ENCODE measurements around the gene SNRPA. TPM values are rescaled to one million over a fixed set of nuclear protein-coding genes. Genes with fewer than 3 reads are reported as not detected.

SNRPA gene
- total RNA-seq: 17.0 TPM

DNA sequence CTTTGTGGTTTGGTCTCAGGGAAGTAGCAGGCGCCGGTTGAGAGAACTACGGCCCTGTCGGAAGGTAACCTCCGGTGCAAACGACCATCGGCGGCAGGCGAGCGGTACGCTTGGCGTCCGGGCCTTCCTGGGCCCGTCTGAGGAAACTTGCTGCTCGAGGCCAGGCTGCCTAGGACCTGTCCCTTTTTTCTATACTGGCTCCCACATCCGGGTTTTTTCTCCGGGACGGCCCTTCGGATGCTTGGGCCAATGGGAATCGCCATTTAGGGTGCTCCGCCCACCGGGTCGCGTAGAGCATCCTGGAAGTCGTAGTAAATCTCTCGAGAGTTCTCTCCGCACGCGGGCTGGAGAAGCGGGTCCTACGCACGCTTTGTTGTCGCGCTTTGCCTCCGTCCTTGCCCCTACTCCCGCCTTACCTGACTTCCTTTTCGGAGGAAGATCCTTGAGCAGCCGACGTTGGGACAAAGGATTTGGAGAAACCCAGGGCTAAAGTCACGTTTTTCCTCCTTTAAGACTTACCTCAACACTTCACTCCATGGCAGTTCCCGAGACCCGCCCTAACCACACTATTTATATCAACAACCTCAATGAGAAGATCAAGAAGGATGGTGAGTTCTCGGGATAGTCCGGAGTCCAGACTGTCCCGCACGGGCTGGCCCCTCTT, at the start of gene SNRPA:
Gene SNRPA, plus strand, starts transcription at position 330 of the 664 bp plus-strand sequence. Its CDS starts 206 bp downstream, at position 536.
- DNase-seq: peak; percentile 98

DNA sequence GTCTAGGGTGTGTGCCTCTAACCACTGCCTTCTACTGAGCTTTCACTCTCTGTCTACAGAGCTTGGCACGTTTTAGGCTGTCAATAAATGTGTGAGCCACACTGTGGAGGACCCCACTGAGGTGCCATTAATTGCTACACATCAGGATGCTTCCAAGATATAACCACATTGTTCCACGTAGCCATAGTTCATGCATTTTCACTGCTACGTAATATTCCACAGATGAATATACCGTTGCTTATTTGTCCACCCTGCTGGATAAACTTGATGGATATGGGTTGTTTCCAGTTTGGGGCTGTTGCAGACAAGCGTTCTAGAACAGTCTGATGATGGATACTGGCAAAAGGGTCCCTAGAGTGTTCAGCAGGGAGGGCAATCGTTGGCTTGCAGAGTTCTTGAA, 49.2 kb upstream of the SNRPA start:
- DNase-seq: no peak

DNA sequence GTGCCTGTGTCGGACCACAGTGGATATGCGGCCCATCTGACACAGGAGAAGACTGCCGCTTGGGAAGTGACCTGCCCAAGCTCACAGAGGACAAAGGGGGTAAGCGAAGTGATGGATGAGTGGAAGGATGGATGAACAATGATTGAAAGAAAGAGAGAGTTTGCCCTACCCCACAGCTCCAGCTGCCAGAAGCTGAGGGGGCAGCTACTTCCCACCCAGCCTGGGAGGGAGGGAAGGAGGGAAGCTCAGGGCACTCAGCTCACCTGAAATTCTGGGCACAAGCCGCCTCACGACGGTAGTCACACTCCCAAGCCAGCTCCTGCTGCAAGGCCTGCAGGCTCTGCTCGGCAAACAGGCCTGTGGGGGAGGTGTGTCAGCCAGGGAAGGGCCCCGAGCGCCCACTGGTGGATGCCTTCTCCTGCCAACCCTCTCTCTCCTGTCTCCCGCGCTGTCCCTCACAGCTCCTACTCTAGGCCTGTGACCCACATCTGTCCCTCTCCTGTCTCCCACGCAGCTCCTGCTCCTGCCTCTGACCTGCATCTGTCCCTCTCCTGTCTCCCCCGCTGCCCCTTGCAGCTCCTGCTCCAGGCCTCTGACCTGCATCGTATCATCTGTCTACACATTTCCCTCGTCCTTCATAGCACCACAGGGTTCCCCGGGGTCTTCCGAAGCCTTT, 48.5 kb upstream of the SNRPA start:
- DNase-seq: peak; percentile 50

DNA sequence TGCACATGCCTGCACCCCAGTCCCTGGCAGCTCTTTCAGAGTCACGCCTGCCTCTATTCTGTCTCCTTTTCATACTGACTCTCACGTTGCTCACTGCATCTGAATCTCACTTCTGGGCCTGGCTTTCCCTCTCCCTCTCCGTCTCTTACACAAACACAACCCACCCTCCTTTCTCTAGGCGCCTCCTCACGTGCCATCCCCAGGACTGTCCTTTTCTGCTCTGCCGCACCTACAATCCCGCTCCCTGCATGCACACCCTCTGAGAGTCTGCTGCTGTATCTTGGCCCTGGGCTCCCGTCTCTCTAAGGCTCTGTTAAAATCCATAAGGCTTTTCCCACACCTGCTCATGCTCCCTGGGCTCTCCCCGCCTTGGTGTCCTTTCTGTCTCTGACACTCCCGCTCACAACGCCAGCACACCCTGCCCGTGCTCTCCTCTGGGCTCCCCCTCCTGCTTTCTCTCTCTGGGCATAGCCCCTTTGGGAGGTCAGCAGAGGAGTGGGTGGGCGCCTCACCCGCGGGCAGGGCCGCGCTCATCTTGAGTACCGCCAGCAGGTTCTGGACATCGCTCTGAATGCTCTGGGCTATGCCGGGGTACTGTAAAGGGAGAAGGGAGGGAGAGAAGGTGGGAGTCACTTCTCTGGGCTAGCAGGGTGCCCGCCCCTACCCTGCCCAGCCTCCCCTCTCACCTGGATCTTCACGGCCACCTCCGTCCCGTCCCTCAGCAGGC, 47.8 kb upstream of the SNRPA start:
- no peak for DNase-seq

DNA sequence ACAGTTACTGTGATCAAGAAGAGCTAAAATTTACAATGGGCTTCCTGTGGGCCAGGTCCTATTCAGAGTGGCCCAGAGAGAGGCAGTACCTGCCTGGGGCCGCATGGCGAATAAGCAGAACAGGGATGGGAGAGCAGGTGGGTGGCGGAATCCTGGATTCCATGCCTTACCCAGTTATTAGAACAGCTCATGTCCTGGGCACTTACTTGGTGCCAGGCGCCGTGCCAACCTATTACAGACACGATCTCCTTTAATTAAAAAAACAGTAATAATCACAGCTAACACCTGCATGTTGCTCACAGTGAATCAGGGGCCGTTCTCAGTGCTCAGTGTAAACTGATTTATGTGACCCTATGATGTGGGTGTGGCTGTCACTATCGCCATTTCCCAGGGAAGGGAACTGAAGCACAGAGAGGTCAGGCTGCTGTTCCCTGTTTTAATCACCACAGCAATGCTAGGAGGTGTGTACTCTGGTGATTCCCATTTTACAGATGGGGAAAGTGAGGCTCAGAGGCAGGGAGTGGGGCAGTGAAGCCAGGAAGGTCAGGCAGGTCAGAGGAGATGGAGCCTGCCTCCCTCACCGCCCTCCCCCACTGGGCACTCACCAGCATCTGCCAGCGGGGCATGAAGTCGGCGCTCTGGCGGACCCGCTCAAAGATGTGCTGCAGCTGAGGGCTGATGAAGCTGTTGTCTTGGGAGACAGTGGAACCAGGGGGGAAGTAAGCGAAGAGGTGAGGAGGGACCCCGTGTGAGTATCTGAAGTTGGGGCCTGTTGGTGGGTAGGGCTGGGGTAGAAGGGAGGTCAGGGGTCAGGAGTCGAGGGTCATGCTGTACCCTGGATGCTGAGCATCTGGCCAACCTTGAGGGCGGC, 46.3 kb upstream of the SNRPA start:
- no peak for DNase-seq

DNA sequence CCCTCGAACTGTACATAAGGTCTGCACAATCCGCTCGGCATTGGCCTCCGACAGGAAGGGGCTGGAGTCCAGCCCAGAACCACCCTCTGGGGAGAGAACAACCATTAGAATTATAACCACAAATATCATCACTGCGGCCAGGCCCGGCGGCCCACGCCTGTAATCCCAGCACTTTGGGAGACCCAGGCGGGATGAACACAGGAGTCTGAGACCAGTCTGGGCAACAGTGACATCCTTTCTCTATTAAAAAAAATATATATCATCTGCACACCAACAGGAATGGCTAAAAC, 45.7 kb upstream of the SNRPA start:
- DNase-seq: no peak

DNA sequence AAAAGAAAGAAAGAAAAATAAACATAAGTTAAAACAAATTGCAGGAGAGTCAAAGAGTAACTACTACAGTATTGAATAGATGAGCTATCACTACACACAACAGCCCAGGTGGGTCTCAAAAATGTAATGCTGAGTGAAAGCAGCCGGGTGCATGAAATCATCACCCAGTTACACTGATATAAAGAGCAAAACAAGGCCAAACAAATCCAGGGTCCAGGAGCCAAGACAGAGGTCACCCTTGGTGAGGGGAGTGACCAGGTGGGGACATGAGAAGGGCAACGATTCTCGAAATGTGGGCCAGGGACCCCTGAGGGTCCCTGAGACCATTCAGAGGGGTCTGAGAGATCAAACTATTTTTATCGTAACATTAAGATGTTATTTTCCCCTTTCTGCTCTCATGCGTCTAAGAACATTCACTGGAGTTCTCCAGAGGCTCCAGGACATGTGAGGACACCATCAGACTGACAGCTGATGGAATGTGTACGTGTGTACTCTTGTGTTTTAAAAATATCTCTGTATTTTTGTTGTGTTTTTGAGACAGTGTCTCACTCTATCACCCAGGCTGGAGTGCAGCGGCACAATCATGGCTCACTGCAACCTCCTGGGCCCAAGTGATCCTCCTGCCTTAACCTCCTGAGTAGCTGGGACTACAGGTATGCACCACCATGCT, 44.9 kb upstream of the SNRPA start:
- DNase-seq: no peak

DNA sequence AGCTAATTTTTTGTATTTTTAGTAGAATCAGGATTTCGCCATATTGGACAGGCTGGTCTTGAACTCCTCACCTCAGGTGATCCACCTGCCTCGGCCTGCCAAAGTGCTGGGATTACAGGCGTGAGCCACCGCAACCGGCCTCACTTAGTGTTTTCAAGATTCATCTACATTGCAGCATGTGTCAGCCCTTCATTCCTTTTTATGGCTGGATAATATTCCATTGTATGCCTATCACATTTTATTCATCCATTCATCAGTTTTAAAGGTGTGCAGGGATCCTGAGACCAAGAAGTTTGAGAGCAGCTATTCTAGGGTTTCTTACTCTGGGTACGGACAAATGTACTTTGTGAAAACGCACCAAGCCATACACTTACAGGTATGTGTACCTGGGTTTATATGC, 43.4 kb upstream of the SNRPA start:
- DNase-seq: no peak

DNA sequence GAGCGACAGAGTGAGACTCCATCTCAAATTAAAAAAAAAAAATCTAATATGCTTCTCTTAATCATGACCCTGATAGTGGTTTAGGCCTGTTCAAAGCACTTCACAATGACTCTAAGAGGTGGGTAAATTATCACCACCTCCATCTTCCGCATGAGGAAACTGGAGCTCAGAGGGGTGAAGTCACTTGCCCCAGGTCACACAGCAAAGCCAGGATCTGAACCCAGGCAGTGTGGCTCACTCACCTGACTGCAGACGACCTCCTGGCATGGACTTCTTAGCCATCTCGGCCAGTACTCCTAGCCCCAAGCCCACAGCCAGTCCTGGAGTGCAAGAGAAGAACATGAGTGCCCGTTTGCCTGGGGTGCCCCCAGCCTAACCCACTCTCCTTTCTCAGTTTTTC, 41.2 kb upstream of the SNRPA start:
- no peak for DNase-seq

DNA sequence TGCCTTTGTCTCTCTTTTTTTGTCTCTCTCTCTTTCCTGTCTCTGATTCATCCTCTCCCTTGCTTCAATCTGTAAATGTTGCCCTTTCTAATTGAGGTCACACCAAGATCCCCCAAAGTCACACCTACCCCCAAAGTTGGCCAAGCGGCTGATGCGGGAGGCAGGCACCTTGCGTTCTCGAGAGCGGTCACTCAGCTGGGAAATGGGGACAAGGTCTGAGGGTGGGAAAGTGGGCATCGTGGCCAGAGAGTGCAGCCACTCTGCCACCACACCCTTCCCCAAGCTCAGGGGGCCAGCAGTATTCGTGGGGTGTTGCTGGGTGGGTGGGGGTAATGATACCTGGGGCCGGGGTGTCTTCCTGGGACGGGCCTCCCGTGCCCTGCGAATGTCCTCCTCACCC, 37.1 kb upstream of the SNRPA start:
- DNase-seq: no peak

DNA sequence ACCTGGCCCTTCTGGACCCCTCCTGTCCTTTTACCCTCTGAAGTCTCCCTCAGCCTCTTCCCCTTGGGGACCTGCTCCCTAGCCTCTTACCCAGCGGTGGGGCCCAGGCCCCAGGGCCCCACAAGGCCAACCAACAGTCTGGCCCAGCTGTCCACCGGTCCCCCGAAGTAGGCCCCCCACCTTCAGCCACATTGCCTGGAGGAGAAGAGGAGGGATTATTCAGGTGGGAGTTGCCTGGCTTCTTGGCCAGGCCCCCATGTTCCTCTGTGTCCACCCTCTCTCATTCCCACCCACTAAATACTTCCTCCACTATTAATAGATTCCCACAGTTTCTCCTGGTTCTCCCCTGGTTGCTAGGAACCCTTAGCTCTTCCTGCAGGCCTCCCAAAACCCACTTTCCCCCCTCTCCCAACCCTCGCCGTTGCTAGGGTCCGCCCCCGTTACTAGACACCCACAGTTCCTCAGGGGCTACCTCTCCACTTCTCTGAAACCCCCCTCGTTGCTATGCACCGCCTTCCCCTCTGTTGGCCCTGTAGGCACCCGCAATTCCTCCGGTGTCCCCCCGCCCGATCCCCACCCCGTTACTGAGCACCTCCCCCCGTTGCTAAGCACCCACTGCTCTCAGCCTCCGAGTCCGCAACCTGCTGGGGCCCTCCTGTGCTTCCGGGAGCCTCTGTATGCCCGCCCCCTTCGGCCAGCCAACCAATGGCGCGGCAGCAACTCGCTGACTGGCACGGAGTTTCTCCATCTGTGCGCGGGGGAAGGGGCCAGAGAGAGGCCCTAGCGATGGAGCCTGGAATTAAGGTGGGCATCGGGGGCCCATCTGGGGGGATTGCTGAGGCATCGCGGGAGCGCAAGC, 36.3 kb upstream of the SNRPA start:
- peak; percentile 93 for DNase-seq

DNA sequence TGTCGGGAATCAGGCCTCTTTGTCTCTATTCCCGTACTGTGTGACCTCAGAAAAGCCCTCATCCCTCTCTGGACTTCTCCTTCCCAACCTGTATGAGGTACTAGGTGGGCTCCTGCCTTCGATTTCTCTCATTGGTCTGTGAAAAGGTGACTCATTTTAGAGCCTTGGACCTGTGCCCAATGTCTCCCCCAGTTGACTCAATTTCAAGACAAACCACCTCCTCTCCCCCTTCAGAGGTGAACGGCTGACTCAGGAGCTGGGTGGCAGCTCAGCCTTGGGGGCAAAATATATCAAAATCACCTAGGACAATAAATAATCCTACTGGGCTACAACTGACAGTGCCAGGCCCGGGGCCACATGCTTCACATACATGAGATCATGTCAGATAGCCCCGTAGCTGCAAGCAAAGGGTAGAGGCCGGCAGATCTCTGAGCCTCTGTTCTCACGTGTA, 34.9 kb upstream of the SNRPA start:
- DNase-seq: no peak

DNA sequence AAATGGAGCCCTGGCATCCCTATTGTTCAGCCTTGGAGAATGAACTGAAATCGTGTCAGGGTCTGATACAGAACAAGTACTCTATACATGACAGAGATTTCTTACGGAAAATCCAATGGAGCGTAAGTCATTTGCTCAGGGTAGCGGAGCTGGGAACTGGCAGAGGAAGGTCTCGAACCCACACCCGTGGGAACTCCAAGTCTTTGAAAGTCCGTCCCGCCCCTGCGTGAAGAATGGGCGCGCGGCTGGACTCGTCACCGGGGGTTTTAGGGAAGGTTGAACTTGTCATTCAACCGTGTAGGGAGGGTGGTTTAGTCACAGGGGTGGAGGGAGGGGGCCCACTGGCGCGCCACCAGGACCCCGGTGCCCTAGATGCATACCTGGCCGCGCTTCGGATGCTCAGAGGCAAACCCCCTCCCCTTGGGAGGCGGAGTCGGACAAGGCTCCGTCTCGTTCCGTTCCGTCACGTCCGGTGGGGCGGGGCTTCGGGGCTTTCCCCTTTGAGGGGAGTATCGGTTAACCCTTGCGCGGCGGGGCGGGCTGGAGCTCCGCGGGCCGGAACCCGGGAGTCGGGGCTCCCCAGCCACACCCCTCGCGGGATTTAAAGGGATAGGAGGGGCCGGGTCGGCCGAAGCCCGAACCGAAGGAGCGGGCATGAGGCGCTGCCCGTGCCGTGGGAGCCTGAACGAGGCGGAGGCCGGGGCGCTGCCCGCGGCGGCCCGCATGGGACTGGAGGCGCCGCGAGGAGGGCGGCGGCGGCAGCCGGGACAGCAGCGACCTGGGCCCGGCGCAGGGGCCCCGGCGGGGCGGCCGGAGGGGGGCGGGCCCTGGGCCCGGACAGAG, 34.3 kb upstream of the SNRPA start, which contains the start of the genes COQ8B and ITPKC:
Gene COQ8B, minus strand, starts transcription at position 405 of the 843 bp plus-strand sequence. CDS start 2,254 bp downstream, outside the sequence.
Gene ITPKC, plus strand, starts transcription at position 631 of the 843 bp plus-strand sequence. Its CDS starts 24 bp downstream, at position 655.
- peak; percentile 99 for DNase-seq

DNA sequence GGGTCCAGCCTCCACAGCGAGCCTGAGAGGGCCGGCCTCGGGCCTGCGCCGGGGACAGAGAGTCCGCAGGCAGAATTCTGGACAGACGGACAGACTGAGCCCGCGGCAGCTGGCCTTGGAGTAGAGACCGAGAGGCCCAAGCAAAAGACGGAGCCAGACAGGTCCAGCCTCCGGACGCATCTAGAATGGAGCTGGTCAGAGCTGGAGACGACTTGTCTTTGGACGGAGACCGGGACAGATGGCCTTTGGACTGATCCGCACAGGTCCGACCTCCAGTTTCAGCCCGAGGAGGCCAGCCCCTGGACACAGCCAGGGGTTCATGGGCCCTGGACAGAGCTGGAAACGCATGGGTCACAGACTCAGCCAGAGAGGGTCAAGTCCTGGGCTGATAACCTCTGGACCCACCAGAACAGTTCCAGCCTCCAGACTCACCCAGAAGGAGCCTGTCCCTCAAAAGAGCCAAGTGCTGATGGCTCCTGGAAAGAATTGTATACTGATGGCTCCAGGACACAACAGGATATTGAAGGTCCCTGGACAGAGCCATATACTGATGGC, 33.6 kb upstream of the SNRPA start:
- DNase-seq: no peak

DNA sequence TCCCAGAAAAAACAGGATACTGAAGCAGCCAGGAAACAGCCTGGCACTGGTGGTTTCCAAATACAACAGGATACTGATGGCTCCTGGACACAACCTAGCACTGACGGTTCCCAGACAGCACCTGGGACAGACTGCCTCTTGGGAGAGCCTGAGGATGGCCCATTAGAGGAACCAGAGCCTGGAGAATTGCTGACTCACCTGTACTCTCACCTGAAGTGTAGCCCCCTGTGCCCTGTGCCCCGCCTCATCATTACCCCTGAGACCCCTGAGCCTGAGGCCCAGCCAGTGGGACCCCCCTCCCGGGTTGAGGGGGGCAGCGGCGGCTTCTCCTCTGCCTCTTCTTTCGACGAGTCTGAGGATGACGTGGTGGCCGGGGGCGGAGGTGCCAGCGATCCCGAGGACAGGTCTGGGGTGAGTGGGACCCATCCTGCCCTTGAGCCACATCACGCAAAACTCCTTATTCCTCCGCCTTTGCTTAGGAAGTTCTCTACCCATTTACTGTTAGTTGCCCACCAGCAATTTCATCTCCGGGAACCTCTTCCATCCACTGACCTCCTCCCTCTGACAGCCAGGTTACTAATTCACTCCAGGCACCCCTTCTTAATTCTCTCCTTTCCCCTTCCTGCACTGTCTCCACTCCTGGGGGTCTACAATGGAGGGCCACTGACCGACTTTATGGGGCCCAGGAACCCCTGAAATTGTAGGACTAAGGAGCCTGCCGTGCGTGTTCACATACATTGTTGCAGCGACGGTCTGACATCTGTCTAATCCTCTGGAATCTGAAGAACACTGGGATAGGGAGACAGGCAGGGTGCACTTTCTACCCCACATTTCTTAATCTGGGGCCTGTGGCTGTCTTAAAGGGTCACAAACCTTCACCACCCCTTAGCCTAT, 32.9 kb upstream of the SNRPA start:
- no peak for DNase-seq

DNA sequence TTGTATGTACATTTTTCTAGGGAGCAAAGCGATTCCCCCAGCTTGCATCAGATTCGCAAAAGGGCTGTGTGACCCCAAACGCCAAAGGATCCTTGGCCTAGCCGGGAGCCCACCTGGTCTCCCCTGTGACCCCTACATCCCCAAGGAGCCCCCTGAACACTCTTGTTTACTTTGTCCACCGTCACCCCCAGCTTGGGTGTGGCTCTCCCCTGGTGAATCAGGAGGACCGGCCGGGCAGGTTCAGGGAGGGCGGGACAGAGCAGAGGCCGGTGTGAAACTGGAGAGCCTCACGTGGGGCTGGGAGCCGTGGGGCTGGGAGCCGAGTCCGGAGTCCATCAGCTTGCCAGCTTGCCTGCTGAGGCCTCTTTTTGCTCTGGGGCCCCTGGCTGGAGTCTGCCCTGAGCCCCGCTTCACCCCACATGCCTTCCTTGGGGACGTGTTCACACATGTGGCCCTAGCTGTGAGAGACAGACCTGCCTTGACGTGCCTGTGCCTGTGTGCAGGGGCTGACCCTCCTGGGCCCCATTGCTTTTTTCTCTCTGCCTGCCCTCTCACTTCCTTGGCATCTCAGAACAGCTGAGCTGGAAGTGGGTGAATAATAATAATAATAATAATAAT, 32.1 kb upstream of the SNRPA start:
- no peak for DNase-seq

DNA sequence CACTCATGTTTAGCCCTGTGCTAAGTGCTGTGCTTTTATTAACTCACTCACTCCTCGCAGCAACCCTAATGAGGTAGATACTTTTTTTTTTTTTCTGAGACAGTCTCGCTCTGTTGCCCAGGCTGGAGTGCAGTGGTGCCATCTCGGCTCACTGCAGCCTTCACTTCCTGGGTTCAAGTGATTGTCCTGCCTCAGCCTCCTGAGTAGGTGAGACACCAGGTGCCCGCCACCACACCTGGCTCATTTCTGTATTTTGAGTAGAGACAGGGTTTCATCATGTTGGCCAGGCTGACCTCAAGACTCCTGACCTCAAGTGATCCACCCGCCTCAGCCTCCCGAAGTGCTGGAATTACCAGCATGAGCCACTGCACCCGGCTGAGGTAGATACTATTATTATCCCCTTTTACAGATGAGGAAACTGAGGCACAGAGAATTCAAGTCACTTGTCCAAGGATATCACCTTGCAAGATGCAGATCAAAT, 31.5 kb upstream of the SNRPA start:
- no peak for DNase-seq

DNA sequence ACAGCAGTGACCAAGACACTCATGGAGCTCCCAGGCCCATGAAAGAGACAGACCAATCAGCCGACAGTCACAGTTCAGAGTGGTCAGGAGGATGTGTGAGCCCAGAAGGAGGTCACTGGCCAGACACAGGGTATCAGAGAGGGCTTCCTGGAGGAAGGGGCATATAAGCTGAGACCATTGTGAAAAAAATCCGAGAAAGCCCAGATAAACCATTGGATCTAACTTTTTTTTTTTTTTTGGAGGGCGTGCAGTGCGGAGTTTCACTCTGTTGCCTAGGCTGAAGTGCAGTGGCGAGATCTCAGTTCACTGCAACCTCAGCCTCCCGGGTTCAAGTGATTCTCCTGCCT, 29.9 kb upstream of the SNRPA start:
- no peak for DNase-seq

All from occipital lobe (tissue), 2 donors.